Adipose tissue (tissue), 3 donors: ENCODE results near the gene FLAD1. TPM values are rescaled to one million over a fixed set of nuclear protein-coding genes. Genes with fewer than 3 reads are reported as not detected.

Source experiments
- H3K27ac ChIP-seq: one replicate; pipeline ENCODE4 v1.5.1; 2013; ENCODE audit warnings: low read depth, low read length
- WGBS, 3 donors: extraction: QIAGEN DNeasy Blood & Tissue Kit; methylation state at CpG; one replicate each; pipeline ENCODE4 v1.1.7; 2013; 5-methylcytosine and 5-hydroxymethylcytosine counted together
- polyA plus RNA-seq, 3 donors: library from polyadenylated mRNA; stranded (reverse); fragments of 200-250 nt; gene quantifications; one replicate each; pipeline ENCODE4 v1.2.3, GENCODE V29; 2013
- donor health status: healthy with polysubstance abuse.
- donor health status: Bipolar disorder and iron deficiency.
- donor health status: healthy.

The FLAD1 gene
- polyA plus RNA-seq, 3 donors = 15.3 to 37.9 (median 21.7) TPM

- 82 to 92% (median 87%) methylated on average over 6 of the region's 6 CpGs for WGBS, 3 donors
- H3K27ac ChIP-seq = no peak overlapping the region
Measured at GRCh38 chr1:155037851-155038441, 54.8 kb downstream of the FLAD1 start.

- H3K27ac ChIP-seq = no peak overlapping the region
- WGBS, 3 donors = 33 to 45% (median 35%) methylated on average over 8 of the region's 8 CpGs
Measured at GRCh38 chr1:155038602-155039307, 55.6 kb downstream of the FLAD1 start.

GRCh38 chr1:155039308-155039669 lies 56.1 kb downstream of the FLAD1 start:
- WGBS, 3 donors = 59 to 78% (median 71%) methylated on average over 4 of the region's 4 CpGs
- H3K27ac ChIP-seq = no peak overlapping the region

- H3K27ac ChIP-seq = no peak overlapping the region
- 88 to 95% (median 93%) methylated on average over 14 of the region's 14 CpGs for WGBS, 3 donors
Measured at GRCh38 chr1:155040358-155041093, 57.4 kb downstream of the FLAD1 start.

Other genes starting within 250 kb of the FLAD1 start
- under 1 TPM; 0.14 to 0.67 (median 0.40) TPM for gene KCNN3, start 113.1 kb upstream of the FLAD1 start, polyA plus RNA-seq
- 10 to 100 TPM; 30.1 to 49.0 (median 37.7) TPM for gene PMVK, start 46.6 kb upstream of the FLAD1 start, polyA plus RNA-seq
- 10 to 100 TPM; 35.1 to 53.5 (median 38.6) TPM for gene PBXIP1, start 27.2 kb upstream of the FLAD1 start, polyA plus RNA-seq
- 10 to 100 TPM in 2 of 3 donors, 1 to 10 TPM in 1; 9.1 to 13.9 (median 13.4) TPM for gene PYGO2, start 21.6 kb upstream of the FLAD1 start, polyA plus RNA-seq
- 100 to 1,000 TPM in 2 of 3 donors, 10 to 100 TPM in 1; 49.1 to 197 (median 110) TPM for gene SHC1, start 12.6 kb upstream of the FLAD1 start, polyA plus RNA-seq
- gene CKS1B, start 8.7 kb upstream of the FLAD1 start, polyA plus RNA-seq = 10 to 100 TPM; 23.6 to 88.9 (median 76.3) TPM
- gene LENEP, start 10.2 kb downstream of the FLAD1 start, polyA plus RNA-seq = not detected
- 10 to 100 TPM; 30.4 to 55.4 (median 35.7) TPM for gene ZBTB7B, start 19.5 kb downstream of the FLAD1 start, polyA plus RNA-seq
- gene DCST2, start 50.4 kb downstream of the FLAD1 start, polyA plus RNA-seq = under 1 TPM; 0.48 to 0.86 (median 0.67) TPM
- gene DCST1, start 50.5 kb downstream of the FLAD1 start, polyA plus RNA-seq = not detected
- gene ADAM15, start 68.0 kb downstream of the FLAD1 start, polyA plus RNA-seq = 100 to 1,000 TPM in 2 of 3 donors, 10 to 100 TPM in 1; 47.1 to 217 (median 169) TPM
- 1 to 10 TPM; 1.7 to 7.1 (median 4.6) TPM for gene EFNA4, start 80.4 kb downstream of the FLAD1 start, polyA plus RNA-seq
- 1 to 10 TPM in 1 of 3 donors, under 1 TPM in 2; 0.56 to 1.3 (median 0.67) TPM for gene EFNA3, start 95.5 kb downstream of the FLAD1 start, polyA plus RNA-seq
- gene EFNA1, start 144.5 kb downstream of the FLAD1 start, polyA plus RNA-seq = 10 to 100 TPM; 30.3 to 56.9 (median 32.9) TPM
- gene SLC50A1, start 152.5 kb downstream of the FLAD1 start, polyA plus RNA-seq = 10 to 100 TPM; 33.4 to 39.4 (median 36.7) TPM
- 100 to 1,000 TPM; 177 to 203 (median 201) TPM for gene DPM3, start 157.2 kb downstream of the FLAD1 start, polyA plus RNA-seq
- gene KRTCAP2, start 190.0 kb downstream of the FLAD1 start, polyA plus RNA-seq = 100 to 1,000 TPM; 176 to 267 (median 201) TPM
- gene TRIM46, start 190.5 kb downstream of the FLAD1 start, polyA plus RNA-seq = under 1 TPM; 0.16 to 0.45 (median 0.33) TPM
- gene THBS3, start 224.6 kb downstream of the FLAD1 start, polyA plus RNA-seq = 10 to 100 TPM; 12.0 to 31.5 (median 13.7) TPM
- 10 to 100 TPM; 32.4 to 67.6 (median 47.1) TPM for gene MTX1, start 225.4 kb downstream of the FLAD1 start, polyA plus RNA-seq